ENCODE measurements around the gene COBL. TPM values are rescaled to one million over a fixed set of nuclear protein-coding genes. Genes with fewer than 3 reads are reported as not detected.

COBL gene, protein sequence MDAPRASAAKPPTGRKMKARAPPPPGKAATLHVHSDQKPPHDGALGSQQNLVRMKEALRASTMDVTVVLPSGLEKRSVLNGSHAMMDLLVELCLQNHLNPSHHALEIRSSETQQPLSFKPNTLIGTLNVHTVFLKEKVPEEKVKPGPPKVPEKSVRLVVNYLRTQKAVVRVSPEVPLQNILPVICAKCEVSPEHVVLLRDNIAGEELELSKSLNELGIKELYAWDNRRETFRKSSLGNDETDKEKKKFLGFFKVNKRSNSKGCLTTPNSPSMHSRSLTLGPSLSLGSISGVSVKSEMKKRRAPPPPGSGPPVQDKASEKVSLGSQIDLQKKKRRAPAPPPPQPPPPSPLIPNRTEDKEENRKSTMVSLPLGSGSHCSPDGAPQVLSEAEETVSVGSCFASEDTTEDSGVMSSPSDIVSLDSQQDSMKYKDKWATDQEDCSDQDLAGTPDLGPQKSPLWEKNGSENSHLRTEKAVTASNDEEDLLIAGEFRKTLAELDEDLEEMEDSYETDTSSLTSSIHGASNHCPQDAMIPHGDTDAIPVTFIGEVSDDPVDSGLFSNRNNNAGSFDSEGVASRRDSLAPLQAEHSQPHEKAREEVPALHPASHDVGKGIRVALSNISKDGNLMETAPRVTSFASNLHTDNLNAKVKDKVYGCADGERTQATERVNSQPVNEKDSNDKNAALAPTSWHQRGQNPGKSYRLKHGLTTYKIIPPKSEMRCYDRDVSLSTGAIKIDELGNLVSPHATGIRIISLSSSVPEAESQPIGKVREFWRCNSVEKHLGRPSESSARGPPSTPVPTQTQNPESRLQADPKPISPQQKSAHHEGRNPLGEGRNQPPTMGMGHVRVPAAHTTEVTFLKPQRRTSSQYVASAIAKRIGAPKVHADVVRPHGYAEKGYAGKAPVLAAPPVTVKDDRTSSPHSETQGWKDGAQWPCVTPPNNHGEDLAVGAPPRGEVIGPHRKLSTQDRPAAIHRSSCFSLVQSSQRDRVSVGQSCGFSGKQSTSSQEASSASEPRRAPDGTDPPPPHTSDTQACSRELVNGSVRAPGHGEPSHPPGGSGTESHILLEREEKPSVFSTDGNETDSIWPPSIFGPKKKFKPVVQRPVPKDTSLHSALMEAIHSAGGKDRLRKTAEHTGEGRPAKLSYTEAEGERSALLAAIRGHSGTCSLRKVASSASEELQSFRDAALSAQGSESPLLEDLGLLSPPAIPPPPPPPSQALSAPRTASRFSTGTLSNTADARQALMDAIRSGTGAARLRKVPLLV
- total RNA-seq (2014; rRNA removed; shearing (Covaris generic); ENCODE audit: low replicate concordance): not detected in 2 replicates

GRCh38 chr7:51316666-51317581 lies at the start of gene COBL:
Gene COBL (minus strand): TSS chr7:51316809. CDS start chr7:51316633, 176 bp downstream.
- H2AFZ ChIP-seq (ENCODE audit: low read length): no peak within 1 kb of the TSS
- no peaks in the 10 kb centered on the region for H3K9me3 ChIP-seq (ENCODE audit: low read length)
- no peak within 1 kb of the TSS for H3K27ac ChIP-seq (ENCODE audit: low read length)
- H3K27me3 ChIP-seq (ENCODE audit: low read length): no peaks in the 10 kb centered on the region
- no peaks in the 10 kb centered on the region for H3K36me3 ChIP-seq (ENCODE audit: insufficient read depth, low read length)
- no peak within 1 kb of the TSS for H3K9ac ChIP-seq (ENCODE audit: low read length)
- no peak within 1 kb of the TSS for H3K4me2 ChIP-seq (ENCODE audit: low read depth, low read length, poor library complexity, severe bottlenecking)
- H3K79me2 ChIP-seq (ENCODE audit: low read length): no peaks in the 10 kb centered on the region
- H3K4me3 ChIP-seq (ENCODE audit: low read length): no peak within 1 kb of the TSS
- no peaks in the 10 kb centered on the region for H4K20me1 ChIP-seq (ENCODE audit: insufficient read depth, low read depth, low read length)
- H3K9me2 ChIP-seq (replicated peaks; ENCODE audit: insufficient read depth, low read length): no peaks in the 10 kb centered on the region
- no peaks in the 10 kb centered on the region for H3K4me1 ChIP-seq (ENCODE audit: low read length)
- DNase-seq: no peak

DNA sequence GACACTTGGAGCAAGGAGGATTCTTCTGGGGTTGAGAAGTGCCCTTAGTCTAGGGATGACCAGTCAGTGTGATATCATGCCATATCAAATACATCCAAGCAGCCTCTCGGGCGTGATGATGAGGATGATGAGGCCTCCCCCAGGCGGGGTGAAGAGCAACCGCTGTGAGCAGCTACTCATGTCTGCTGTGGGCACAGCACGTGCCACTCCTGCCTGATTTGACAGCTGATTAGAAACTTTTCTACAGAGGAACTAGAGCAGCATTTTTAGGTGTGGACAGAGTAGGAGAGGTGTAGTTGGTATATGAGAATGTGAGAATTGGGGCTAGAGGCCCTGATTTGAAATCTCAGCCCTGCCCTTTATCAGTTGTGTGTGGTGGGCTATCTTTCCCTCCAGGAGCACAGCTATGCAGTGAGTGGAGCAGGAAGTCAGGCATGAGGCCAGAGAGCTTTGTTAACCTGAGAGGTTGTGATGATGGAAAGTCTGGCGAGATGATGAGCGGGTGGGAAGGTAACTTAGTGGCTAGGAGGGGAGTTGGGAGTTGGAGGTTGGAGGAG lies 49.6 kb upstream of the COBL start:
- Histone ChIP-seq H3K4me1 (ENCODE audit: low read length) (no peaks in the 10 kb centered on the region), H3K9me2 (replicated peaks; ENCODE audit: insufficient read depth, low read length) (no peaks in the 10 kb centered on the region), H3K9me3 (ENCODE audit: low read length) (no peaks in the 10 kb centered on the region), H3K27me3 (ENCODE audit: low read length) (no peaks in the 10 kb centered on the region), H3K36me3 (ENCODE audit: insufficient read depth, low read length) (no peaks in the 10 kb centered on the region), H3K4me3 (ENCODE audit: low read length) (no peak overlapping the region), H3K4me2 (ENCODE audit: low read depth, low read length, poor library complexity, severe bottlenecking) (no peak overlapping the region), H4K20me1 (ENCODE audit: insufficient read depth, low read depth, low read length) (no peaks in the 10 kb centered on the region), H3K79me2 (ENCODE audit: low read length) (no peaks in the 10 kb centered on the region), H3K9ac (ENCODE audit: low read length) (no peak overlapping the region), H2AFZ (ENCODE audit: low read length) (no peak overlapping the region), H3K27ac (ENCODE audit: low read length) (no peak overlapping the region)
- no peak for DNase-seq

GRCh38 chr7:51357821-51358220 lies 41.2 kb upstream of the COBL start:
- no peak for DNase-seq
- Histone ChIP-seq H3K9me2 (replicated peaks; ENCODE audit: insufficient read depth, low read length) (no peaks in the 10 kb centered on the region), H3K27me3 (ENCODE audit: low read length) (no peaks in the 10 kb centered on the region), H3K4me1 (ENCODE audit: low read length) (no peaks in the 10 kb centered on the region), H2AFZ (ENCODE audit: low read length) (no peak overlapping the region), H3K27ac (ENCODE audit: low read length) (no peak overlapping the region), H3K4me2 (ENCODE audit: low read depth, low read length, poor library complexity, severe bottlenecking) (no peak overlapping the region), H4K20me1 (ENCODE audit: insufficient read depth, low read depth, low read length) (no peaks in the 10 kb centered on the region), H3K79me2 (ENCODE audit: low read length) (no peaks in the 10 kb centered on the region), H3K36me3 (ENCODE audit: insufficient read depth, low read length) (no peaks in the 10 kb centered on the region), H3K4me3 (ENCODE audit: low read length) (no peak overlapping the region), H3K9ac (ENCODE audit: low read length) (no peak overlapping the region), H3K9me3 (ENCODE audit: low read length) (no peaks in the 10 kb centered on the region)

GRCh38 chr7:51356849-51357516 lies 40.4 kb upstream of the COBL start:
- H2AFZ ChIP-seq (ENCODE audit: low read length): no peak overlapping the region
- no peak overlapping the region for H3K27ac ChIP-seq (ENCODE audit: low read length)
- H3K4me3 ChIP-seq (ENCODE audit: low read length): no peak overlapping the region
- no peak overlapping the region for H3K4me2 ChIP-seq (ENCODE audit: low read depth, low read length, poor library complexity, severe bottlenecking)
- H3K9me2 ChIP-seq (replicated peaks; ENCODE audit: insufficient read depth, low read length): no peaks in the 10 kb centered on the region
- no peaks in the 10 kb centered on the region for H3K4me1 ChIP-seq (ENCODE audit: low read length)
- H3K36me3 ChIP-seq (ENCODE audit: insufficient read depth, low read length): no peaks in the 10 kb centered on the region
- H3K9ac ChIP-seq (ENCODE audit: low read length): no peak overlapping the region
- H3K79me2 ChIP-seq (ENCODE audit: low read length): no peaks in the 10 kb centered on the region
- H3K27me3 ChIP-seq (ENCODE audit: low read length): no peaks in the 10 kb centered on the region
- no peaks in the 10 kb centered on the region for H3K9me3 ChIP-seq (ENCODE audit: low read length)
- no peaks in the 10 kb centered on the region for H4K20me1 ChIP-seq (ENCODE audit: insufficient read depth, low read depth, low read length)
- no peak for DNase-seq

DNA sequence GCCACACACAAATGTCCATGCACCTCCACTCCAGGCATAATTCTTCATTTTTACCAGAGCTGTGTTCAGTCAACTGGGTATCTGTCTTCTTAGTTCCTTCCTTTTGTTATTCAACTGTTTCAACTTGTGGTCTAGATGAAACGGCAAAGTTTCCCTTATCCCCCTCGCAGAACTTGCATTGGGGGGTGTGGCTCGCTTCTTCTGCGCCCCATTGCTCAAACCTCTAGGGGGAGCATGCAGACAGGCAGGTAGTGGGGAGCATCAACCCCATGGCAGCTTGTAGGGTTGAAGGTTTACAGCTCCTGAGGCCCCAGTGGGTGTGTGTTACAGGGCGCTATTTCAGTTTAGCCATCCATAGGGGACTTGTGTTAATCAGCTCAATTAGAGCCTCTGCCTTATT lies 38.3 kb upstream of the COBL start:
- no peaks in the 10 kb centered on the region for H3K27me3 ChIP-seq (ENCODE audit: low read length)
- no peak overlapping the region for H3K27ac ChIP-seq (ENCODE audit: low read length)
- H3K9me2 ChIP-seq (replicated peaks; ENCODE audit: insufficient read depth, low read length): no peaks in the 10 kb centered on the region
- H2AFZ ChIP-seq (ENCODE audit: low read length): no peak overlapping the region
- H3K4me1 ChIP-seq (ENCODE audit: low read length): no peaks in the 10 kb centered on the region
- no peaks in the 10 kb centered on the region for H4K20me1 ChIP-seq (ENCODE audit: insufficient read depth, low read depth, low read length)
- H3K9ac ChIP-seq (ENCODE audit: low read length): no peak overlapping the region
- no peak overlapping the region for H3K4me2 ChIP-seq (ENCODE audit: low read depth, low read length, poor library complexity, severe bottlenecking)
- H3K79me2 ChIP-seq (ENCODE audit: low read length): no peaks in the 10 kb centered on the region
- H3K4me3 ChIP-seq (ENCODE audit: low read length): no peak overlapping the region
- no peaks in the 10 kb centered on the region for H3K9me3 ChIP-seq (ENCODE audit: low read length)
- no peaks in the 10 kb centered on the region for H3K36me3 ChIP-seq (ENCODE audit: insufficient read depth, low read length)
- peak; percentile 68 for DNase-seq

- no peak overlapping the region for H3K4me3 ChIP-seq (ENCODE audit: low read length)
- no peak overlapping the region for H2AFZ ChIP-seq (ENCODE audit: low read length)
- H3K9ac ChIP-seq (ENCODE audit: low read length): no peak overlapping the region
- H3K36me3 ChIP-seq (ENCODE audit: insufficient read depth, low read length): no peaks in the 10 kb centered on the region
- no peak overlapping the region for H3K27ac ChIP-seq (ENCODE audit: low read length)
- H3K4me1 ChIP-seq (ENCODE audit: low read length): no peaks in the 10 kb centered on the region
- H4K20me1 ChIP-seq (ENCODE audit: insufficient read depth, low read depth, low read length): no peaks in the 10 kb centered on the region
- no peak overlapping the region for H3K4me2 ChIP-seq (ENCODE audit: low read depth, low read length, poor library complexity, severe bottlenecking)
- H3K9me2 ChIP-seq (replicated peaks; ENCODE audit: insufficient read depth, low read length): no peaks in the 10 kb centered on the region
- DNase-seq: no peak
- no peaks in the 10 kb centered on the region for H3K27me3 ChIP-seq (ENCODE audit: low read length)
- no peaks in the 10 kb centered on the region for H3K79me2 ChIP-seq (ENCODE audit: low read length)
- no peaks in the 10 kb centered on the region for H3K9me3 ChIP-seq (ENCODE audit: low read length)
These were observed 37.8 kb upstream of the COBL start for GRCh38 chr7:51354434-51354833.

Measured in Karpas-422 (cell line).